ENCODE measurements around the gene DPP6.
"Not testable (repeated sequence)": the region's sequence is repeated elsewhere in the genome, so short reads cannot be mapped to it uniquely, and the experiment has no call there.

Gene DPP6

DNA sequence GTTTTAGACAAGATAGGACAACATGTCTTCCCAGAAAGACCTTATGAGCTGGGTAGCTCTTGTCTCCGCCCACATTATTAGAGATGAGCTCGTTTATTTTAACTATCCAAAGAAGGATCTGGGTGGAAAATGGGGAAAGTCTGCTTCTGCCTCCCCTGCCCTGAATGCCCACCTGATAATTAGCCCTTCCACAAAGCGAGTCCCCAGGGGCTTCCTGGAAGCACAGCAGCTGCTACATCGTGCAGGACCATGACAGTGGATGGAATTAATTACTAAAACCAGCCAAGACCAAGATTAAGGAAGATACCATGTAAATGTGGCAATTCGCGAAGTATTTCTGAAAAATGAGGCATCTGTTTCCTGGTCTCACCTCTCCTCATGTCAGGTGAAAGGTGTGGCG is 576.4 kb downstream of the DPP6 start:
- DNase-seq = no peak

DNA sequence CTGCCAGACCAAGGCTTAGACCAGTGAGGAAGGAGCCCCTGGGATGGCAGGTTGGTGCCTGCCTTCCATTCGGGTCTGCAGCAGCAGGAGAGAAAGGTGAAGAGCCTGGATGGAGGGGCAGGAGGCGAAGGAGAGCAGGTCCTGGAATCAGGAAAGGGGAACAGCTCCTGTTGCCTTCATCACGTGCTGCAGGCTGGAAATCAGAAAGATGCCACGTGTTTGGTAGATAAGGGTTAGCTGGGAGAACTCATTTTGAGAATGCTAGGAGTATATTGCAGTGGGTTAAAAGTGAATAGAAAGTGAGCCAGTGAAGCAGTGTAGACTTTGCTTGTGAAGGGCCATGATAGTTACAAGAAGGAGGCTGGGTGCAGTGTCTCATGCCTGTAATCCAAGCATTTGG is 579.0 kb downstream of the DPP6 start:
- no peak for DNase-seq

DNA sequence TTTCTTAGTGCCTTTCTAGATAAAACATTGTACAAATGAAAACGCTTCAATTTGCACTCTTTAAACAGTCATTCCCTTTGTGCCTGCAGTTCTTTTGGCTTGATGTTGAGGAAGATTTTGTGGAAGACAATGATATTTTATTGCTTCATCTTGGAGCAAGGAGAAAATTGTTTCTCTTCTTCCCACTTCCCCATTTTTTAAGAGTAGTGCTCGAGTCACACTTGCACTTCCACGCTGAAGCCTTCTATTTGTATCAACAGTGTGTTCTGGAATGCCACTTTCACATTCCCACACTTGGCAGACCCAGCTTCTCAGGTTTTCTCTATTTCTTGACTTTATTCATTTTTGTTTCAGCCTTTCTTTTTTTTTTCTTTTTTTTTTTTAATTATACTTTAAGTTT is 581.4 kb downstream of the DPP6 start:
- no peak for DNase-seq

DNA sequence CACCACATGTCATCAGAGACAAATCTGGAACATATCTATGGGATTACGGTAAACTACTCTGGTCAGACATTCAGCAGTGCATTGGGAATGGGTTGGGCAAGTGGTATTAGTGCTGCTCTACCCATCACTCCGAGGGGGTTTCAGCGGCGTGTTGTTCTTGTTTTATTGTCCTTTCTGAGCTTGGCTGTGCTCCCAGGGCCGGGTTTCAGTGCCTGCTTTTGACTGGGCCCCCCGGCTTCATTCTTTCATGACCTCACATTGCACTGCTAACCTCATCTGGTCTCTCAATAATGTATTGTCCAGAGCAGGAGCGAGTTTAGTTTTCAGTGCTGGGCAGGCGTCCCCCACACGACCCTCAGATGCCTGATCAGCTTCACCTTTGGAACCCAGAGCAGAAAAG is 586.1 kb downstream of the DPP6 start:
- no peak for DNase-seq

DNA sequence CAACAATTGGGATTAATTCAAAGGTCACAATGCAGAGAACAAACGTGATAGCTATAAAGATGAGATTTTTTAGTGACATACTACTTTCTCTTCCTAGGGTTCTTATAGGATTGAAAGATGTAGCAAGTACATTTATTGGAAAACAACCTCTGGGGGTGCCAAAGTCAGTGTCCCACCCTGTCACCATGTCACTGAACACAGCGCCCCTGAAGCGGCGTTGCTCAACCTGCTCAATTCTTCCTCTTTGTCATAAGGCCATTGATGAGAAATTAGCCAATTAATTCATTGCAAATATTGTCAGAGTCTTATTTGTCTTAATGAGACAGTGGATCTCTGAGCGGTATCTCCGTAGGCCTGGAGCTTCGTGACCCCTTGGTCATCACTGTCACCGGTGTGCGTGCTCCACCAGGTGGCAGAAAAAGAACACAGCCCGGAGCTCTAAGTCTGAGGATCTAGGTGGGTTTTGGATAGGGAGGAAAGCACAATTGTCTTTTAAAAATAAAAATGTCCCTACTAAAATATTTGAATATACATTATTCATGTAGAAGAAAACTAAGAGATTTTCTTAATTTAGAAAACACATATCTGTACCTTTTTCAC is 588.2 kb downstream of the DPP6 start:
- no peak for DNase-seq

DNA sequence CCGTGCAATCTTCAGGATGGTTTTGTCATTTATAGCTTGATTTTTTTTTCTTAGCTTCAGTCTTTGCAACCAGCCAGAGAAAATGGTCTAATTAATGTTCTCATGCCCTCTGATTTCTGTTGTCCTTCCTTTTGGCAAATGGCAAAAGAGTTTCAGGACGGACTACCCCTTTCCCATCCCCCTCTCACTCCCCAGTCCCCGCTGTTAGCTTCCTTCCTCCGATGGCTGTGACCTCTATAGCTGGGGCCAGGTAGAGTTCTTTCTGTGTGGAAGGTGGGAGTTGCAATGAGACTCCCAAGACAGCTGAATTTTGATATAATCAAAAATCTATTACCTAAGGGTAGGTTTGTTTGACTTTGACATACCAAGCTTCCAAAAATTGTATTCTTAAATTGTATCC is 588.7 kb downstream of the DPP6 start:
- no peak for DNase-seq

DNA sequence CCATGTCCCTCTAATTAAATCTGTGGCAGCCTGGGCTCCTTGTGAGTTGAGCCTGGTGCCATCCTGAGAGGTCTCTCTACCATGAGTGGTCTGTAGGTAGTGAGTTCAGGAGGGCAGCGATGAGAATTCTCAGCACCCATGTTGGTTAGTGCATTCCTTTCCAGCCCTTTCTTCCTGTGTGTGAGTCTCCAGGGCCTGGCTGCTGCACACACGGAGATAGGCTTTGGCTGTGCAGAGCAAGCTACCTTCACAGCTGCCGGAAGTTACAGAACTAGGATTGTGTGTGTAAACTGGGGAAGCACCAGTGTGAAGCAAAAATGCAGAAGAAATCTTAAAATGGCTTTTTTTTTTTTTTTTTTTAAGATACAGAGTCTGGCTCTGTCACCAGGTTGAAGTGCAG is 592.2 kb downstream of the DPP6 start:
- no peak for DNase-seq

DNA sequence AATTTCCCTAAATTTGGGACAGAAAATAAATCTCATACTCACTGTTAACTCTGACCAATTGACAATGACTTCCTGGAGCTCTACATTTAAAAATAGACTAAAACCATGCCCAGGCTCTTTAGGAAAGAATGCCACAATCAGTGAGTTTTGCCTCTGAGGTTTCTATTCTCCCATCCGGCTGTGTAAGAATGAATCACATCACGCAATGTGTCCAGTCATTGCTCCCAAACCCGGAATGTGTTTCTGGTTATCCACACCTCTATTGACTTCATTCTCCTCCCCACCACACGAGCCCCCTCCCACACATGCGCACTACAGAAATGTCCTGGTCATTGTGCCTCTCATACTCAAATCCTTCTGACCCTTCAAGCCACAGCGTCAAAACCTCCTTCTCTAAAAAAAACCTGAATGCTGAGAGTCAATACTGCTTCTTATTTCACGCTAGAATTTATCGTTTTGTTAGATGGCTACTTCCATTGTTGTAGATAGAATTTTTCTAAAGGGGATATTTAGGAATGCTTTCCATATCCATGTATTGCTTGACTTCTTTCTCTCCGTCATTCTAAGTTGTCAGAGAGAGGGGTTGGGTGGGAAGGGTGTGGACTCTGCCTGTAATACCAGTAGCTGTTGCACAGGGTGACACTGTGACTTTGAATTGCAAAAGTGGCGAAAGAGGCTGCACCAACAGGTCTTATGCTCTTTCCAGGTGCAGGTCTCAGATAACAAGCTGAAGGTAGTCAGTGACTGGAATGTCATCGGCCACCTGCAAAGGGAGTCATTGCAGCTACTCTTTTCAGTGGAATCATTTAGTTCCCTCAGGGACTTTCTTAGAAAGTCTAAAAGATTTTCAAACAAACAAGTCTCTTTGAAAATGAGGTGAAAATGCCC is 594.2 kb downstream of the DPP6 start:
- no peak for DNase-seq

DNA sequence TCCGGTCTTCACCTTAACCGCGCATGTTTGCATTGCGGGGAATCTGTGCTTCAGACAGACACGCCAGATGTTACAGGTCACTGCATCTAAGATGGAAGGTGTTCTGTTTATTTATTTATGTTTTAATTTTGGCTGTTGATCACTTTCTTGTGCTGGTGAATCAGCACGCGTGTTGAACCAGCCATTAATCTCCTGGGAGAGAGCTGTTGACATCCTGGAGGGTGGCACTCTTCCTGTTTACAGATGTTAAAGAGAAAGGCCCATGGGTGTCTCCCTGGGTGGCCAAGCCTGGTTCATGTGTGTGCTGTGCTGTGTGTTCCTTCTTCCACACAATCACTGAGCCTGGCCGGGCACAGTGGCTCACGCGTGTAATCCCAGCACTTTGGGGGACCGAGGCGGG is 595.4 kb downstream of the DPP6 start:
- DNase-seq = no peak

DNA sequence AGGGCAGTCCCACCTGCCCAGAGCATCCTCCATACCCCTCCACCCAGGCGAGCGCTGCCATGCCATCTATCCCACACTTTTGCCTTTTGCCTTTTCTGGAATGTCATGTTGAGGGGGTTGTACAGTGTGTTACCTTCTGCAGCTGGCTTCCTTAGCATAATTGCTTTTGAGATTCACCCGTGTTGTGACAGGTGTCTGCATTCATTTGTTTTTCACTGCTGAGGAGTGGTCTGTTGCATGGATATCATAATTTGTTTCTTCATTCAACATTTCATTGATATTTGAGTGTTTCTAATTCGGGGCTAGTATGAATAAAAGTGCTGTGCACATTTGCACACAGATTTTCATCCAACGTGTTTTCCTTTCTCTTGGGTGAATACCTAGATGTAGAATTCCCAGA is 596.8 kb downstream of the DPP6 start:
- DNase-seq = no peak

DNA sequence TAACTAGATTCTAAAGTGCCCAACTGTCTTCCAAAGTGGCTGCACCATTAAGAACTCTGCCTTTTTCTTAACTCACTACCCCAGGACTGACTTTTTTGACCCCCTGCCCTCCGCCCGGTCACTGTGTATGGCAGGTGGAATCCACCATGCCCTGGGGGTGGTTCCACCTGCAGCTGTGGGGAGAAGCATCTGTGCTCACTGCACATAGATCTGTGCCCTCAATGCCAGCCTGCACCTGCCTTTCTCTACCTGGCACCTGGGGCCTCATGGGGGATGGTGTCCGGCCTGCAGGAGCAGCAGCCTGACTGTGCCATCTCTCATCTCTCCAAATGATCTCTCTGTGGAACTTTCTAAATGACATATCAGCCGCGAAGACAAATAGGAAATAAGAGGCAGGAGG is 597.2 kb downstream of the DPP6 start:
- DNase-seq = no peak

DNA sequence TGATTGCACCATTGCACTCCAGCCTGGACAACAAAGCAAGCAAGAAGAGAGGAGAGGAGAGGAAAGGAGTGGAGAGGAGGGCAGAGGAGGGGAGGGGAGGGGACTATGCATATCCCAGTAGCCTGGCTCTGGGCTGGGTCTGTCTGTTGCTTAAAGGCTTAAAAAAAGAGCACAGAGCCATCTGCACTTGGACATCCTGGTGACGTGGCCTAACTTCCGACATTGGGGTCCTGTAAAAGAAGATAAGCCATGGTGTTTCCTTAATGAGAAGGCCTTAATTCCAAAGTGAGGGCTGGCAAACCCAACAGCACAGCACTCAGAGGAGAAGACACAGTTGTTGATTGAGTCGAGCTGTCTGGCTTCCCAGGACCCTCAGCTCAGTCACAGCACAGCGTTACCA is 598.1 kb downstream of the DPP6 start:
- DNase-seq = no peak

DNA sequence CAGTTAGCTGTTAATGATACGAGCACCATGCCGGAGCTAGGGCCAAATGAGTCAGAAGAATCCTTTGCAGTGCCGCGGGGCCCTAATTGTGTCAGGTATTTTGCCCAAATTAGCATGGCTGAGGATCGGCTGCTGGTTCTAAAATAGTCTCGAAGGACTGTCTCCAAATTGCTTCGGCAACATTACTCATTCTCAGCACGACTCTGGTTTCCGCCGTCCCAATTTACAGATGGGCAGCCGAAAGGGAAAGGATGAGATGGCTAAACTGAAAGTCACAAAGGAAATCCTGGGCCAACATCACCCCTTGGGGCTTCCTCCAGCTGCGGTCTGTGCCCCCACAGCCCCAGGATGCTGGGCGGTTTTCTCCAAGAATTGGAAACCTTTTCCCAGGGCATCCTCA is 599.3 kb downstream of the DPP6 start:
- DNase-seq = no peak

DNA sequence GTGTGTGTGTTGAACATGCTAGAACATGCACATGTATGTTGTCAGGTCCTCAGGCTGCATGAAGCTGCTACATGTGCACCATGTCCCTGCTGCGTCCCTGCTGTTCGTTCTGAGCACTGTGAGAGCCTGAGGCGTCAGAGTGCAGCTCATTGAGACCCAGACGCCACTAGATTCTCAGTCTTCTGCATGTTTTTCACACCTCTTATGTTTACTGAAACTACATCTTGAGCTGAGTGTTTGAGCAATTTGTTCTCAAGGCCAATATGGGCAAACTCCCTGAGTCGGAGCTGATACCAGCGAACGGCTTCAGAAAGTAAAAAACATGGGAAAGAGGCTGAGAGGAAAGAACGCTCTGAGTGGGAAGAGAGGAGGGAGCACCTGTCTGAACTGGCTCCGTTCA is 600.4 kb downstream of the DPP6 start:
- DNase-seq = no peak

DNA sequence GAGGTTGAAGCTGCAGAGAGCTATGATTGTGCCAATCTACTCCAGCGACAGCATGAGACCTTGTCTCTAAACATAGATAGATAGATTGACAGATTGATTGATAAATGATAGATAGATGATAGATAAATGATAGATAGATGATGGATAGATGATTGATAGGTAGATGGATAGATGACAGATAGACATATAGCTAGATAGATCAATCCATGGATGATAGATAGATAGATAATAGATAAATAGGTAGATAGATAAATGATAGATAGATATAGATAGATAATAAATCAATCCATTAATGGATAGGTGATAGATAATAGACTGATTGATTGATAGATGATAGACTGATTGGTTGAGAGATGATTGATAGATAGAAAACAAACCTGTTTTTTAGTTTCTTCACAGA is 601.1 kb downstream of the DPP6 start:
- DNase-seq = no peak

DNA sequence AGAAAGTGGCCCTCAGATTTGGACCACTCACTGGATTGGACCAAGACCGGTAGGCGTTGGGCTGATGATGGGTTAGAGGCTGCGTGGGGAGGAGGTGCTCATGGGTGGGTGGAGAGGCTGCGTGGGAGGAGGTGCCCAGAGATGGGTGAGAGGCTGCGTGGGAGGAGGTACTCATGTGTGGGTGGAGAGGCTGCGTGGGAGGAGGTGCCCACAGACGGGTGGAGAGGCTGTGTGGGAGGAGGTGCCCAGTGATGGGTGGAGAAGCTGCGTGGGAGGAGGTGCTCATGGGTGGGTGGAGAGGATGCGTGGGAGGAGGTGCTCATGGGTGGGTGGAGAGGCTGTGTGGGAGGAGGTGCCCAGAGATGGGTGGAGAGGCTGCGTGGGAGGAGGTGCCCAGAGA is 604.4 kb downstream of the DPP6 start:
- DNase-seq = no peak

DNA sequence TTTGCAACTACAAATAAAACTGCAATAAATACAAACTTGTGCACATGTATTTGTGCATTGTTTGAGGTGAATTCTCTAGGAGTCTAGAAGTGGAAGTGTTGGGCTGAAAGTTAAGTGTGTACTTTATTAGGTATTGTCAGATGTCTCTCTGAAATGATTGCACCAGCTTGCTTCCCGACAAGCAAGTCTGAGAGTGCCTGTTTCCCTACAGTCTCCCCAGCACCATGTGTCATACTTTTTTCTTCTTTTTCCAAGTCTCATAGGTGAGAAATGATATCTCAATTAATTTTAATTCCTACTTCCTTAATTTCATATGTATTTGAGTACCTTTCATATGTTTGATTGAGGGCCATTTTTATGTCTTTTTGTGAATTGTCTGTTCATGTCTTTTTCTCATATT is 614.6 kb downstream of the DPP6 start:
- no peak for DNase-seq

DNA sequence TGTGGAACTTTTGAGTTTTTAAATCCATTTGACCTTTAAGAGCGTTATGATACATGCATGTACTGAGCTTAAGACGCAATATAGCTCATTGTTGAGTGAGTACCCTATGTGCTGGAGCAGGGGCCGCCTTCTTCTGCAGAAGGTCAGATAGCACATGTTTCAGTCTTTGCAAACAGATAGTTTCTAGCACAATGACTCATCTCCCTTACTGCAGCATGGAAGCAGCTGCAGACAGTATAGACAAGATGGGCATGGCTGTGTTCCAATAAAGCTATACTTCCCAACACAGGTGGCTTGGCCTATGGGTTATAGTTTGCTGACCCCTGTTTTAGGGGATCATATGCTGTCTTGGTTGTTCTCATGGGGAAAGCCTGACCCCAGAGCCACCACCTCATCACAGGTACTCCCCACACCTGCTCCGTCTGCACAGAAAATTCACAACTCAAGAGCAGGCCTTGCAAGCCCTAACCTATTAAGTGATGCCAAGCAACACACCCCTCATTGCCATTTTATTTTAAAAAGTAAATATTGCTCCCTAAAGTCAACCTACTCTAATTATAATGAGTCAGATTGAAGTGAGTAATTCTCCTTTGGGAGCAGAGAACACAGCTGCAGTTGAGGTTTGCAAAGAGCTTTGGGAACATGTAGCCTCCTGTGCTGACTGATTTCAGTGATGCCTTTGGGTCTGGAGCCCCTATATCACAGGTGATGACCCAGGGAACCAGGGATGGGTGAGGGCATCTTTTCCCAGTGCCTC is 620.6 kb downstream of the DPP6 start:
- DNase-seq = no peak

DNA sequence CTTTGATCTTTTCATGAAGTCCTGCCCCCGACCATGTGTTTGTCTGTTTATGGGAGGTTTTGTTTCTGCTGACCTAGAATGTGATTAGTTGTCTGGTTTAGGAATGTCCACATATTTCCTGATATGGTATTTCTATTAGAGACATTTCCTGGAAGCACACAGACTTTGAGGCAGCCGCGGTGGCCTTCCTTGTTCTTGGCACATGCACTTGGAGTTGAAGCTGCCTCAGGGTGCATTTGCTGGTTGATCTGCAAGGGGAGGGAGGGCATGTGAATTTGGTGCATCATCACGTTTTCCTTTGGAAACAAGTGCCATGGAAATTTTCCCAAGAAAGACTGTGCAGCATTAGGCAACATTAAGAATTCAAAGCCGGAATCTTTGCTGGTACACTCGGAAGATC is 622.0 kb downstream of the DPP6 start:
- no peak for DNase-seq

DNA sequence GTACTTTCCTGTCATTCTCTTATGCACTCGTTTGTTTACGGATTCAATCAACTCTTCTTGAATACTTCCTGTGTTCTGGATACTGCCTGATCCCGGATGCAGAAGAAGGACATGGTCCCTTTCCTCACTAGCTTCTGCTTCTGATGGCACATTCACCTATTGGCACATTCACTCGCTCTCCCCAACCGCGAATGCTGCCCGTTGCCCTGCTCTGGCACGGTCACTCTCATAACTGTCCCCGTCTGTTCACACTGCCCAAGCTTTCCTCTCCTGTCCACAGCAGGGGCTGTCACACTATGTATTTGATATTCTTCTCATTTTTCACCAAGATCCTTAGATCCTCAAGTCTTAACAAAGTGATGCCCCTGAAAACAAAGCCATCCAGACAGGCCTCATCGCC is 623.4 kb downstream of the DPP6 start:
- DNase-seq = no peak

DNA sequence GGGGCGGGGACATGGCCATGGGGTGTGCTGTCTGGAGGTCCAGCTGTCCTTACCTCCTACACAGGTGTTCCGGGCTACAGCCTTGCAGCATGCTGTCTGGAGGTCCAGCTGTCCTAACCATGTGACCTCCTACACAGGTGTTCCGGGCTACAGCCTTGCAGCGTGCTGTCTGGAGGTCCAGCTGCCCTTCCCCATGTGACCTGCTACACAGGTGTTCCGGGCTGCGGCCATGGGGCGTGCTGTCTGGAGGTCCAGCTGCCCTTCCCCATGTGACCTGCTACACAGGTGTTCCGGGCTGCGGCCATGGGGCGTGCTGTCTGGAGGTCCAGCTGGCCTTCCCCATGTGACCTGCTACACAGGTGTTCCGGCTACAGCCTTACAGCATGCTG is 623.8 kb downstream of the DPP6 start:
- not testable (repeated sequence) for DNase-seq

DNA sequence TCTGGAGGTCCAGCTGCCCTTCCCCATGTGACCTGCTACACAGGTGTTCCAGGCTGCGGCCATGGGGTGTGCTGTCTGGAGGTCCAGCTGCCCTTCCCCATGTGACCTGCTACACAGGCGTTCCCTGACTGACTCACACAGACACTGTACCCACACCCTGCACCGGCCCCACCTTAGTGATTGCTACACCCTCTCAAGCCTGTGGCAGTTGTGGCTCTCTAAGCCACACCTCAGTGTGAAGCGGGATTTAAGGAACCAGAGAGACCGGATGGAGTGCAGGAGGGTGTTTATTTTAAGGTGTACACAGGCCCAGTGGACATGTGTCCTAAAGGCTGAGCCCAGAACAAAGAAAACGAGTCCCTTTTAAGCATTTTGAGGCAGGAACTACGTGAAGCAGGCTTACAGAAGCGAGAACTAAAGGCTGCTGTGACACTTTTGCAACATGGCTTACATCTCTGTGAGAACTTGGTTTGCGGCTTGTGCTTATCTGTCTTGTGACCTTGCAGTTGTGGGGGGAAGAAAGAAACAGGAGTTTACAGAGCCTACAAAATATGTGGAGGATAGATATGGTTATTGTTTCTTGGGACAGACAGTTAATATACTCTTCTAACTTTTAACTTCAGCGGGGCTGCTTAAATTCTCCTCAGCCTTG is 624.4 kb downstream of the DPP6 start:
- no peak for DNase-seq

DNA sequence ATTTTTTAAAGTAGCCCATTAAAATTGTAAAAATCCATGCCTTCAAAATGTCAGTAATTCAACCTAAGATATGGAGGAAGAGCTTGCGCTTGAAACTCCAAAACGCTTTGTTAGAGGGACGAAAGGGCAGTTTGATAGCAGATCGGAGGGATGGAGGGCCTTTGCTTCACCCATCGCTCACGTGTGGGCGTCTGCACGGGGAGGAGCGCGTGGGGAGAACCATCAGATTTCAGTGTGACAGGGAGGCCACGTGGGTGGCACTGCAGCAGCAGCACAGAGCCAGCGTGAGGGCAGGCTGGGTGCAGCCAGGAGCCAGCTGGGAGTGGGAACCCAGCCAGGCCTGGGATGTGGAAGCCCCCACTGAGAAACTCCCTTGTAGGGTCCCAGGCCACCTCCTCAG is 625.3 kb downstream of the DPP6 start:
- DNase-seq = no peak

Measured in effector CD8-positive, alpha-beta T cell (primary cell).